ENCODE results near the gene DOP1B. TPM values are rescaled to one million over a fixed set of nuclear protein-coding genes. Genes with fewer than 3 reads are reported as not detected.
"Not testable (repeated sequence)": the region's sequence is repeated elsewhere in the genome, so short reads cannot be mapped to it uniquely, and the experiment has no call there.

DOP1B gene
- total and polyA plus RNA-seq, 10 of the 15 experiments (the other 5 are each of a cell fraction or from before 2014, with no cell fraction given): 1.2 to 12.2 (median 4.3) TPM

DNA sequence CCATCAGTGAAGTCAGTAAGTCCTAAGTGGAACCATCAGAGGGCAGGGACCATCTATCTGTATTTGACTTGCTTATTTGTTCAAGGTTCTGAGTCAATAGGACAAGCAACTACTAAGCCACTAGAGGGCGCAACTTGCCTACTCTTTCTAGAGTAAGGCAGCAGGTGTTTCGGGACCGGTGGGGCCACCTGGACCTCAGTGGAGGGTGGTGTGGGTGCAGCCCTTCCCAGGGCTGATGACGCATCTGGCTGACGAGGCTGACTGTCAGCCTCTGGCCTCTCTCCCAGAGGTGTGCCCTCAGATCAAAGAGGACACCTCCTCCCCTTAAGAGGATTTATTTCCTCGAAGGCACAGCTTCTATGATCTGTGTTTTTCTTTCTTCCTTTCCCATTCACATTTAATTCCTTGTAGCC lies 15.1 kb upstream of the DOP1B start:
- 9% methylated on average over 6 of the region's 6 CpGs for WGBS (ENCODE audit: insufficient coverage, insufficient replicate concordance, low lambda C conversion rate, missing lambda C conversion rate)
- no peak overlapping the region for H3K4me2 ChIP-seq (ENCODE audit: control insufficient read depth, insufficient read depth)

DNA sequence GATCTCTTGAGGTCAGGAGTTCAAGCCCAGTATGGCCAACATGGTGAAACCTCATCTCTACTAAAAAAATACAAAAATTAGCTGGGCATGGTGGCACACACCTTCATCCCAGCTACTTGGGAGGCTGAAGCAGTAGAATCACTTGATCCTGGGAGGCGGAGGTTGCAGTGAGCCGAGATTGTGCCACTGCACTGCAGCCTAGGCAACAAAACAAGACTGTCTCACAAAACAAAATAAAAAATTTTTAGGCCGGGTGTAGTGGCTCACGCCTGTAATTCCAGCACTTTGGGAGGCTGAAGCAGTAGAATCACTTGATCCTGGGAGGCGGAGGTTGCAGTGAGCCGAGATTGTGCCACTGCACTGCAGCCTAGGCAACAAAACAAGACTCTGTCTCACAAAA lies 12.4 kb upstream of the DOP1B start:
- H3K4me3 ChIP-seq; H3K4me2 ChIP-seq (ENCODE audit: control insufficient read depth, insufficient read depth); H3K27me3 ChIP-seq (replicated peaks in 1 of 2; ENCODE audit: control insufficient read depth in 2 of 2, insufficient read depth in 2 of 2, low read length in 1 of 2); POLR2A ChIA-PET; RAD21 ChIA-PET (ENCODE audit: unreplicated experiment); FAIRE-seq; H2AFZ ChIP-seq (ENCODE audit: control insufficient read depth, low read depth, low read length); H3K27ac ChIP-seq (ENCODE audit: control insufficient read depth, insufficient read depth); H3K79me2 ChIP-seq (ENCODE audit: control insufficient read depth, insufficient read depth, low read length); BruUV-seq (replicated peaks); H3K9ac ChIP-seq (ENCODE audit: control insufficient read depth, insufficient read depth, low read length); DNase-seq (ENCODE audit: low read depth, low spot score); H3K4me1 ChIP-seq (ENCODE audit: control insufficient read depth, insufficient read depth, low read length); ATAC-seq; H4K20me1 ChIP-seq (ENCODE audit: control insufficient read depth, insufficient read depth); H3K36me3 ChIP-seq (ENCODE audit: control insufficient read depth in 2 of 2, insufficient read depth in 2 of 2, low read length in 1 of 2); H3K9me3 ChIP-seq (replicated peaks; ENCODE audit: control insufficient read depth, insufficient read depth, low read length): not testable (repeated sequence)
- ChIA-PET CTCF (interaction anchor here (0.8 to 6.0 kb wide), 3 partner anchors 19 to 187 kb away, joined by 3 to 56 read pairs (median 45); no protein-coding TSS in a partner anchor), SMC1A (ENCODE audit: uncharacterized antibody, unreplicated experiment) (interaction anchor here (1.5 kb wide), 1 partner anchor 9 kb away, joined by 4 read pairs; no protein-coding TSS in a partner anchor)
- intact Hi-C loops (cut with micrococcal nuclease; ENCODE audit: unreplicated experiment): loop anchor here (10.0 kb wide), 1 partner anchor 781 kb away; no protein-coding TSS in a partner anchor
- in situ Hi-C loops (cut with MboI): loop anchor here (5.0 kb wide), 1 partner anchor 188 kb away; no protein-coding TSS in a partner anchor
- WGBS (ENCODE audit: insufficient coverage, insufficient replicate concordance, low lambda C conversion rate, missing lambda C conversion rate): 63% methylated on average over 5 of the region's 6 CpGs

More for the DNA sequence above, 15.1 kb upstream of the DOP1B start:
- RAD21 ChIA-PET (ENCODE audit: unreplicated experiment): interaction anchor here (1.0 to 1.9 kb wide), 3 partner anchors 69 to 180 kb away, joined by 3 to 6 read pairs (median 6); partner anchors contain the start of gene MORC3
- in situ Hi-C loops (cut with MboI): loop anchor here (5.0 kb wide), 1 partner anchor 191 kb away; no protein-coding TSS in a partner anchor
- FAIRE-seq (peak; percentile 89), ATAC-seq (peak; percentile 98), DNase-seq (ENCODE audit: low read depth, low spot score) (peak; percentile 53)
- Histone ChIP-seq H3K27ac (ENCODE audit: control insufficient read depth, insufficient read depth) (no peak overlapping the region), H3K9me3 (replicated peaks; ENCODE audit: control insufficient read depth, insufficient read depth, low read length) (no peaks in the 10 kb centered on the region), H3K4me3 (no peak overlapping the region), H3K36me3 (ENCODE audit: control insufficient read depth in 2 of 2, insufficient read depth in 2 of 2, low read length in 1 of 2) (no peaks in the 10 kb centered on the region), H3K79me2 (ENCODE audit: control insufficient read depth, insufficient read depth, low read length) (no peaks in the 10 kb centered on the region), H3K9ac (ENCODE audit: control insufficient read depth, insufficient read depth, low read length) (no peak overlapping the region), H4K20me1 (ENCODE audit: control insufficient read depth, insufficient read depth) (no peaks in the 10 kb centered on the region), H2AFZ (ENCODE audit: control insufficient read depth, low read depth, low read length) (no peak overlapping the region), H3K27me3 (replicated peaks in 1 of 2; ENCODE audit: control insufficient read depth in 2 of 2, insufficient read depth in 2 of 2, low read length in 1 of 2) (peaks cover 0 to 1% of the 10 kb centered on the region in 2 experiments; a peak in 1 of 4 replicates), H3K4me1 (ENCODE audit: control insufficient read depth, insufficient read depth, low read length) (peaks cover 1% of the 10 kb centered on the region; the same call in 1 of the 2 replicates)
- intact Hi-C loops (cut with micrococcal nuclease; ENCODE audit: unreplicated experiment): loop anchor here (1.0 to 10.0 kb wide), 3 partner anchors 68 to 783 kb away; no protein-coding TSS in a partner anchor
- SMC1A ChIA-PET (ENCODE audit: uncharacterized antibody, unreplicated experiment): interaction anchor here (0.6 to 1.7 kb wide), 9 partner anchors 9 to 210 kb away, joined by 3 to 5 read pairs (median 3); no protein-coding TSS in a partner anchor
- TF ChIP-seq RAD21 (IDR thresholded peaks at IDR 0.05; ENCODE audit: insufficient read depth, low read depth, low read length) (peak; percentile 96), IKZF1 (conservative IDR thresholded peaks at IDR 0.05) (no peak), DPF2 (IDR thresholded peaks at IDR 0.05) (0 out of 2 replicates have a peak, but pooled peaks have one; percentile 21), POU2F2 (IDR thresholded peaks at IDR 0.05; ENCODE audit: borderline replicate concordance, low read depth, low read length) (0 out of 3 replicates have a peak, but pooled peaks have one; percentile 24), KLF5 (IDR thresholded peaks at IDR 0.05; ENCODE audit: partially characterized antibody) (no peak), IRF4 (IDR thresholded peaks at IDR 0.05; ENCODE audit: low read depth, low read length) (peak; percentile 41; the same call in 1 of the 2 replicates), HDAC2 (IDR thresholded peaks at IDR 0.05) (no peak), BHLHE40 (IDR thresholded peaks at IDR 0.05; ENCODE audit: borderline replicate concordance in 1 of 2, low read depth in 2 of 2, low read length in 1 of 2) (peak in 1 of 2 experiments; percentile 17; a peak in 1 of 4 replicates), SMARCA5 (IDR thresholded peaks at IDR 0.05) (0 out of 2 replicates have a peak, but pooled peaks have one; percentile 48), SMC3 (IDR thresholded peaks at IDR 0.05; ENCODE audit: borderline replicate concordance, low read length) (peak; percentile 85), RB1 (IDR thresholded peaks at IDR 0.05; ENCODE audit: borderline replicate concordance) (no peak), CREM (IDR thresholded peaks at IDR 0.05; ENCODE audit: low read depth) (no peak), TCF3 (IDR thresholded peaks at IDR 0.05; ENCODE audit: borderline replicate concordance, insufficient read depth, low read depth, low read length) (peak; percentile 96), TCF12 (IDR thresholded peaks at IDR 0.05; ENCODE audit: low read depth, low read length) (peak; percentile 96), ZNF217 (IDR thresholded peaks at IDR 0.05) (no peak)
- TF ChIP-seq, protein P1, sequence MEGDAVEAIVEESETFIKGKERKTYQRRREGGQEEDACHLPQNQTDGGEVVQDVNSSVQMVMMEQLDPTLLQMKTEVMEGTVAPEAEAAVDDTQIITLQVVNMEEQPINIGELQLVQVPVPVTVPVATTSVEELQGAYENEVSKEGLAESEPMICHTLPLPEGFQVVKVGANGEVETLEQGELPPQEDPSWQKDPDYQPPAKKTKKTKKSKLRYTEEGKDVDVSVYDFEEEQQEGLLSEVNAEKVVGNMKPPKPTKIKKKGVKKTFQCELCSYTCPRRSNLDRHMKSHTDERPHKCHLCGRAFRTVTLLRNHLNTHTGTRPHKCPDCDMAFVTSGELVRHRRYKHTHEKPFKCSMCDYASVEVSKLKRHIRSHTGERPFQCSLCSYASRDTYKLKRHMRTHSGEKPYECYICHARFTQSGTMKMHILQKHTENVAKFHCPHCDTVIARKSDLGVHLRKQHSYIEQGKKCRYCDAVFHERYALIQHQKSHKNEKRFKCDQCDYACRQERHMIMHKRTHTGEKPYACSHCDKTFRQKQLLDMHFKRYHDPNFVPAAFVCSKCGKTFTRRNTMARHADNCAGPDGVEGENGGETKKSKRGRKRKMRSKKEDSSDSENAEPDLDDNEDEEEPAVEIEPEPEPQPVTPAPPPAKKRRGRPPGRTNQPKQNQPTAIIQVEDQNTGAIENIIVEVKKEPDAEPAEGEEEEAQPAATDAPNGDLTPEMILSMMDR (IDR thresholded peaks at IDR 0.05 in 2 of 3, conservative IDR thresholded peaks at IDR 0.05 in 1 of 3; ENCODE audit: control insufficient read depth in 2 of 3, extremely low read depth in 1 of 3, insufficient read depth in 1 of 3, low read depth in 3 of 3, low read length in 3 of 3): peak; percentile 74 to 93 (median 85)
- TF ChIP-seq, protein P2, sequence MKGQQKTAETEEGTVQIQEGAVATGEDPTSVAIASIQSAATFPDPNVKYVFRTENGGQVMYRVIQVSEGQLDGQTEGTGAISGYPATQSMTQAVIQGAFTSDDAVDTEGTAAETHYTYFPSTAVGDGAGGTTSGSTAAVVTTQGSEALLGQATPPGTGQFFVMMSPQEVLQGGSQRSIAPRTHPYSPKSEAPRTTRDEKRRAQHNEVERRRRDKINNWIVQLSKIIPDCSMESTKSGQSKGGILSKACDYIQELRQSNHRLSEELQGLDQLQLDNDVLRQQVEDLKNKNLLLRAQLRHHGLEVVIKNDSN (IDR thresholded peaks at IDR 0.05; ENCODE audit: borderline replicate concordance, extremely low read length, insufficient read depth, low read depth, low read length): no peak
- TF ChIP-seq, protein P3, sequence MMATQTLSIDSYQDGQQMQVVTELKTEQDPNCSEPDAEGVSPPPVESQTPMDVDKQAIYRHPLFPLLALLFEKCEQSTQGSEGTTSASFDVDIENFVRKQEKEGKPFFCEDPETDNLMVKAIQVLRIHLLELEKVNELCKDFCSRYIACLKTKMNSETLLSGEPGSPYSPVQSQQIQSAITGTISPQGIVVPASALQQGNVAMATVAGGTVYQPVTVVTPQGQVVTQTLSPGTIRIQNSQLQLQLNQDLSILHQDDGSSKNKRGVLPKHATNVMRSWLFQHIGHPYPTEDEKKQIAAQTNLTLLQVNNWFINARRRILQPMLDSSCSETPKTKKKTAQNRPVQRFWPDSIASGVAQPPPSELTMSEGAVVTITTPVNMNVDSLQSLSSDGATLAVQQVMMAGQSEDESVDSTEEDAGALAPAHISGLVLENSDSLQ (IDR thresholded peaks at IDR 0.05): peak; percentile 38; the same call in 1 of the 2 replicates
- CTCF ChIA-PET: interaction anchor here (0.5 to 7.0 kb wide), 25 partner anchors 10 to 786 kb away, joined by 3 to 64 read pairs (median 3); no protein-coding TSS in a partner anchor
- POLR2A ChIA-PET: interaction anchor here (0.6 kb wide), 2 partner anchors 235 to 301 kb away, joined by 4 to 5 read pairs; no protein-coding TSS in a partner anchor
- BruUV-seq (replicated peaks): no TSS peak
